Stimulated activated memory B cell treated with anti-CD40 and anti-IgM and Interleukin-4, amounts not matched to agents 10 μg/mL and 1 μg/mL and 100 μg/mL, for 72 hours (primary cell): ENCODE data around the gene LYRM1.
A peak's percentile ranks its signal among the peaks of the same experiment; 100 is the strongest.

Source experiments
- ATAC-seq: fragments of 150-1000 bp; cut with Tn5 transposase; 2 replicates; pipeline ENCODE4 v1.10.0; 2021
- H3K27ac Mint-ChIP-seq: one replicate; pipeline ENCODE4 v1.8.0; 2022; ENCODE audit warnings: mild to moderate bottlenecking, mixed read lengths
- H3K27me3 Mint-ChIP-seq: one replicate; pipeline ENCODE4 v1.8.0; 2022; ENCODE audit warnings: mixed read lengths
- H3K36me3 Mint-ChIP-seq: one replicate; pipeline ENCODE4 v1.8.0; 2022; ENCODE audit warnings: mixed read lengths
- H3K4me1 Mint-ChIP-seq: one replicate; pipeline ENCODE4 v1.8.0; 2022; ENCODE audit warnings: mixed read lengths
- H3K4me3 Mint-ChIP-seq: one replicate; pipeline ENCODE4 v1.8.0; 2022; ENCODE audit warnings: mild to moderate bottlenecking, moderate library complexity, mixed read lengths
- H3K9me3 Mint-ChIP-seq: one replicate; pipeline ENCODE4 v1.8.0; 2022; ENCODE audit warnings: mixed read lengths

LYRM1 gene

DNA sequence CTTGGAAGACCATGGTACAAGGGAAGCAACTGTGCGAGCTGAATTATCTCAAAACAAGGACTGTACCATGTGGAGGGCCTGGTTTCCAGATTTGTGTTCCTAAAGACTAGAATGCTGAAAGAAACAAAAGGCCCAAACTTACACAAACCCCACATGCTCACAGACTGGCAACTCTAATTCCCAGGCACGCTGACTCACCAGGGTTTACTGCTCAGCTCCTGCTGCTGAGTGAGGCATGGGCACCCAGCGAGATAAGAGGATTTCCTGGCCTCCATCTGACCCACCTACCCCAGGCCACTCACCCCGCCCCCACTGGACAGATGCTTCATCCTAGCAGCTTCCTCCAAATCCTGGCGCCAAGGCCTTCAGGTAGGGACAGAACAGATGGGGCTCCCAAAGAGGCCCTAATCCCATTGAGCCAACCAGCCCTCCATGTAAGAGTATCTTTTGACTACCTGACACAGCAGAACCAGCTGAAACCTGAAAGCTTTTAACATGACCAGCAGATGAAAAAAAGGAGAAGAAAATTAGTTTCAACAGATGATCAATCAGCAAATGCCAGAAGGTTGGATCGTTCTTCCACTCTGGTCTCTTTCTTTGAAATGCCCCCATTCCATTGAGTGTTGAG is 34.3 kb upstream of the LYRM1 start:
- no peak for ATAC-seq
- Mint-ChIP-seq H3K36me3 (peaks cover 32% of the 10 kb centered on the region), H3K4me1 (peaks cover 45% of the 10 kb centered on the region), H3K27ac (peak overlapping the region; percentile 28), H3K27me3 (no peaks in the 10 kb centered on the region), H3K4me3 (no peak overlapping the region), H3K9me3 (no peaks in the 10 kb centered on the region)

- ATAC-seq = no peak
- H3K4me1 Mint-ChIP-seq = peaks cover 45% of the 10 kb centered on the region
- H3K4me3 Mint-ChIP-seq = no peak overlapping the region
- no peaks in the 10 kb centered on the region for H3K9me3 Mint-ChIP-seq
- H3K36me3 Mint-ChIP-seq = peaks cover 26% of the 10 kb centered on the region
- peak overlapping the region; percentile 28 for H3K27ac Mint-ChIP-seq
- H3K27me3 Mint-ChIP-seq = no peaks in the 10 kb centered on the region
Measured at GRCh38 chr16:20866801-20867200, 33.8 kb upstream of the LYRM1 start.

GRCh38 chr16:20867585-20867984 is 33.0 kb upstream of the LYRM1 start:
- ATAC-seq = no peak
- Mint-ChIP-seq H3K4me1 (peaks cover 45% of the 10 kb centered on the region), H3K36me3 (peaks cover 18% of the 10 kb centered on the region), H3K9me3 (no peaks in the 10 kb centered on the region), H3K27ac (no peak overlapping the region), H3K27me3 (no peaks in the 10 kb centered on the region), H3K4me3 (no peak overlapping the region)

GRCh38 chr16:20868890-20869289 is 31.7 kb upstream of the LYRM1 start:
- no peaks in the 10 kb centered on the region for H3K27me3 Mint-ChIP-seq
- no peak overlapping the region for H3K27ac Mint-ChIP-seq
- H3K4me1 Mint-ChIP-seq = peaks cover 49% of the 10 kb centered on the region
- H3K4me3 Mint-ChIP-seq = no peak overlapping the region
- ATAC-seq = no peak
- peaks cover 18% of the 10 kb centered on the region for H3K36me3 Mint-ChIP-seq
- no peaks in the 10 kb centered on the region for H3K9me3 Mint-ChIP-seq

DNA sequence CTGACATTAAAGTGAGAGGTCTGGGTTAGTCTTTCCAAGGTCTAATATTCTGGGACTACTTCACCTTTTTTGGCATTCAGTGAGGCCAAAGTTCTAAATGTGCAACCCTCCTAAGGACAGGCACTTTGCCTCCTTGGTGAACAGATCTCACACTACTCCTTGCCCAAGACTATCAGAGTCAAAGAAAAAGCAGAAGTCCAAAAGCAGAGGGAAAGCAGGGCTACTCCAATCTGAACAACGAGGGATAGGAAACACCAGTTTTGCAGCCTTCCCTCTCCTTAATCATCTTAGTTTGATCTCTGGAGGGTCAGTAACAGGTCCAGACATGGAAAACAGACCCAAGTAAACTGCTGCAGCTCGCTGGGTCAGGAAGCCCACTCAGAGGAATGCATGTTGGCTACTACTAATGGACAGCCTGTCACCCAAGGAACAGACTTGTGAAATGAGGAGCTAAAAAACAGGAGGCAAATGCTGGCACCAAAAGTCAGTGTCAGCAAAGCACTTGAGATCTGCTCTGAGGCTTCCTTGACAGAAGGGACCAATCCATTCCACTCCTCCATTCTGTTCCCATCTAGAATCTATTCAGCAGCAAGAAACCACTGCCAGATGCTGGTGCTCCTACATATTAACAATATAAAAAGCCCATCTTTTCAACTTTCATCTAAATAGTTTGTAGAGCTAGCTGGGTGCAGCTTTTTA is 30.3 kb upstream of the LYRM1 start:
- ATAC-seq = no peak
- Mint-ChIP-seq H3K4me3 (no peak overlapping the region), H3K9me3 (no peaks in the 10 kb centered on the region), H3K36me3 (peaks cover 18% of the 10 kb centered on the region), H3K27ac (no peak overlapping the region), H3K4me1 (peaks cover 52% of the 10 kb centered on the region), H3K27me3 (no peaks in the 10 kb centered on the region)

GRCh38 chr16:20871258-20871657 is 29.3 kb upstream of the LYRM1 start:
- Mint-ChIP-seq H3K4me3 (no peak overlapping the region), H3K4me1 (peaks cover 54% of the 10 kb centered on the region), H3K27ac (no peak overlapping the region), H3K9me3 (no peaks in the 10 kb centered on the region), H3K36me3 (peaks cover 17% of the 10 kb centered on the region), H3K27me3 (no peaks in the 10 kb centered on the region)
- no peak for ATAC-seq

DNA sequence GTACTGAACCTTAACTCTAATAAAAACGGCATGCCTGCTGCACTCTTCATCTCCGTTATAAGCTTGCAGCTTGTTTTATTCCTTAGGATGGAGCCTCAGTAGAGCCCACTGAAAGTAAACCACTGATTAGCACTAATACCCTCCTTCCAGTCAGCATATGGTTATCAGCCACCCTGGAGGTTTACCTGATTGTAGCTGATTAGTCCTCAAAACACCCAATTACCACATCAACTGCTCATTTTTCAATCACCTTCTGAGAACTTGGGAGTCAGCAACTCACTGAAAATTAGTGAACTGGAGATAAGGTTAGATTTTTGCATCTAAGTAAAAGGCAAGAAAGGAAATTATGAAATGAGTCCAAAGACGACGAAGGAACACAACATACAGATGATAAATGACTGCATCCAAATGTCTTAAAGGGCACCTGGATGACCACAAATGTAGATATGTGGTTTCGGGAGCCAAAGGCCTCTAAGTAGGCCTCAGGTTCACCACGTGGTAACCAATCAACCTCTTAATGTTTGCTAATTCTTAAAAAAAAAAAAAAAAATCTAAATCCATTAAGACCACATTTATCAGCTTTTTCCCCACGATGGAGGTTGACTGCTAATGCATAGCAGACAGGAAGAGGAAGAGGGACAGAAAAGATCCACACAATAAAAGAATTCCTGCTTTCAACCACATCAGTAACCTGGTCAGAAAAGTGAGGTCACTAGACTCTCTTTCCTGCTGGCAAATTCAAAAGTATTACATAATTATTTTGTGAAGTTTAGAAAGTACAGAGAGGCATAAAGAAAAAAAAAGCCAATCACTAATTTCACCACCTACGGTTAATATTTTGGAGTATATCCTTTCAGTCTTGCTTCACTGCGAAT is 28.4 kb upstream of the LYRM1 start:
- Mint-ChIP-seq H3K4me1 (peaks cover 51% of the 10 kb centered on the region), H3K4me3 (no peak overlapping the region), H3K27me3 (no peaks in the 10 kb centered on the region), H3K9me3 (peaks cover 3% of the 10 kb centered on the region), H3K27ac (no peak overlapping the region), H3K36me3 (peaks cover 12% of the 10 kb centered on the region)
- ATAC-seq = no peak

DNA sequence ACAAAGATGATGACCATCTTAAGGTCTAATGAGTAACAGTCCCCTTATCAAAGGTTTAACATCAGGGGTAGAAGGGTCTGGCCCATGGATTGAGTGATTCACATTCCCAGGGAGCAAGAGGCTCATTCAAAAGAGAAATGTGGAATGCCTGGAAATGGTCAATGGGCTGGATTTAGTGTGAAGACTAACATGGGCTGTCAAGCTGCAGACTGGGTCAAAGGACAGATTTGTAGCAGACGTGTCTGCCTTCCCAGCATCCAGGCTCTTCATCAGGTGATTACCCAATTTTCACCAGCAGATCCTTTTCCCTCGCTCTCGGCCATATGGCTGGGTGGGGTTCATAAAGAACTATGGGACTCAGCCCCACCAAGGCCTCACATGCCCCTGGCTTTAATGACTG is 27.2 kb upstream of the LYRM1 start:
- no peak for ATAC-seq
- Mint-ChIP-seq H3K4me3 (no peak overlapping the region), H3K36me3 (peaks cover 5% of the 10 kb centered on the region), H3K27me3 (no peaks in the 10 kb centered on the region), H3K9me3 (peaks cover 3% of the 10 kb centered on the region), H3K4me1 (peaks cover 49% of the 10 kb centered on the region), H3K27ac (peak overlapping the region; percentile 84)

GRCh38 chr16:20874088-20874581 is 26.4 kb upstream of the LYRM1 start:
- ATAC-seq = no peak
- Mint-ChIP-seq H3K36me3 (peaks cover 5% of the 10 kb centered on the region), H3K4me3 (peak overlapping the region; percentile 15), H3K4me1 (peaks cover 53% of the 10 kb centered on the region), H3K27ac (peak overlapping the region; percentile 84), H3K9me3 (peaks cover 3% of the 10 kb centered on the region), H3K27me3 (no peaks in the 10 kb centered on the region)

DNA sequence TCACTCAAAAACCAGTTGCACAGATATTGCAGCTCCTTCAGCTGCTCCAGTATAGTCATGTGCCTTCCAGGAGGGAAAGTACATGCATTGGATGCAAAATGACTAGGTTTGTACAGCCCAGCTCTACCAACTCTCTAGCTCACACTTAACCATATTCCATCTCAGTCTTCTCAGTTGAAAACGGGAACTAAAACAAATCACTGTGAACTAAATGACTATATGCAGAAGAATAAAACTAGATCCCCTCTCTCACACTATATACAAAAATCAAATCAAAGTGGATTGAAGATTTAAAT is 25.3 kb upstream of the LYRM1 start:
- peak overlapping the region; percentile 53 for H3K4me3 Mint-ChIP-seq
- H3K27ac Mint-ChIP-seq = peak overlapping the region; percentile 84
- peaks cover 3% of the 10 kb centered on the region for H3K9me3 Mint-ChIP-seq
- H3K27me3 Mint-ChIP-seq = no peaks in the 10 kb centered on the region
- peaks cover 57% of the 10 kb centered on the region for H3K4me1 Mint-ChIP-seq
- H3K36me3 Mint-ChIP-seq = peaks cover 5% of the 10 kb centered on the region
- ATAC-seq = peak; percentile 78

GRCh38 chr16:20878682-20879147 is 21.9 kb upstream of the LYRM1 start:
- ATAC-seq = peak; percentile 58
- peak overlapping the region; percentile 69 for H3K27ac Mint-ChIP-seq
- no peaks in the 10 kb centered on the region for H3K27me3 Mint-ChIP-seq
- H3K36me3 Mint-ChIP-seq = peaks cover 5% of the 10 kb centered on the region
- H3K4me3 Mint-ChIP-seq = no peak overlapping the region
- H3K4me1 Mint-ChIP-seq = peaks cover 50% of the 10 kb centered on the region
- H3K9me3 Mint-ChIP-seq = peaks cover 3% of the 10 kb centered on the region

DNA sequence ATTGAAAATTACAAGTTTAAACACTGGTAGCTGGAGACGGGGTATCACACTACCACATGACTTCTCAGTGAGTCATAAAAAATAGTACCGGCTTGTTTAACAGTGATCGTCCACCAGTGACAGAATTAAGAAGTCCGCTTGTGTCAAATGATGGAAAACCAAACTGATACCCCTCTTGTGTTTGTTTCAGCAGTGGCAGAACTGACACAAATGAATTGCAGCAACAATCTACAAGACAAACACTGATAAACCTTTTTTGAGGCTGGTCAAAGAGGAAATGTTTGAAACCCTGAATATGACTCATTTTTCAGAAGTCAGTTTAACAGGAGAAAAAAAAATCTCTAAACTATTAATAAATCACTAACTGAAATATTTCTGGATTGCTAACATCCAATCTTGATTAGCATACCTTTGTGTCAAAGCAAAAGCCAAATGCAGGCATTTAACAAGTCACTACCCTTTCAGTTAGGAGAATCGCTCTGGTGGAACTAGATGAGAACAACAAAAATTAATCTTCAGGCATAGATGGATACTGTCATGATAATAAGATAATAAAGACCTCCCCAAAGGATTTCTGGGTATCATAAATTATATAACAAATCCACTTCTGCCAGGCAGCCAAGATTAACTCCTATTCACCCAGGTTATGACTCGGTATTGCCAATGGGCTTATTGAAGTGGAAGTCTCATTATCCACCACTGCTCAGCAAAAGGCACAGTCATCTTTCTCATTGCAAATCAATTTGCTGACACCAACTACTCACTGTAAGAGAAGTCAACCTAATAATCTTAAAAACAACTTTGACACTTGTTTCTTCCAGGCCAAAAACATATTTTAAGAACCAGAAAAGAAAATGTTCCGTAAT is 21.2 kb upstream of the LYRM1 start:
- peaks cover 3% of the 10 kb centered on the region for H3K9me3 Mint-ChIP-seq
- H3K27ac Mint-ChIP-seq = peak overlapping the region; percentile 69
- peak; percentile 43 for ATAC-seq
- no peaks in the 10 kb centered on the region for H3K27me3 Mint-ChIP-seq
- peaks cover 10% of the 10 kb centered on the region for H3K36me3 Mint-ChIP-seq
- H3K4me1 Mint-ChIP-seq = peaks cover 44% of the 10 kb centered on the region
- no peak overlapping the region for H3K4me3 Mint-ChIP-seq

GRCh38 chr16:20880867-20881502 is 19.6 kb upstream of the LYRM1 start:
- Mint-ChIP-seq H3K36me3 (peaks cover 12% of the 10 kb centered on the region), H3K9me3 (peaks cover 3% of the 10 kb centered on the region), H3K27ac (no peak overlapping the region), H3K27me3 (no peaks in the 10 kb centered on the region), H3K4me1 (peaks cover 28% of the 10 kb centered on the region), H3K4me3 (no peak overlapping the region)
- no peak for ATAC-seq

GRCh38 chr16:20881503-20881878 is 19.1 kb upstream of the LYRM1 start:
- H3K4me3 Mint-ChIP-seq = no peak overlapping the region
- peaks cover 26% of the 10 kb centered on the region for H3K4me1 Mint-ChIP-seq
- H3K9me3 Mint-ChIP-seq = peaks cover 3% of the 10 kb centered on the region
- H3K27ac Mint-ChIP-seq = no peak overlapping the region
- no peak for ATAC-seq
- H3K36me3 Mint-ChIP-seq = peaks cover 12% of the 10 kb centered on the region
- no peaks in the 10 kb centered on the region for H3K27me3 Mint-ChIP-seq
